ENCODE results near the gene NYAP2. TPM values are rescaled to one million over a fixed set of nuclear protein-coding genes. Genes with fewer than 3 reads are reported as not detected.

Gene NYAP2
- total RNA-seq, 1 experiment from 2014 or later, result not detected

GRCh38 chr2:225438248-225438647 is 38.7 kb downstream of the NYAP2 start:
- Histone ChIP-seq H3K36me3 (ENCODE audit: insufficient read depth, low read length, poor library complexity, severe bottlenecking) (no peaks in the 10 kb centered on the region), H3K27ac (ENCODE audit: low read depth, low read length, poor library complexity, severe bottlenecking) (no peak overlapping the region), H3K27me3 (replicated peaks; ENCODE audit: insufficient read depth, low read depth, low read length, poor library complexity) (no peaks in the 10 kb centered on the region), H3K9me3 (ENCODE audit: low read depth, low read length, poor library complexity, severe bottlenecking) (no peaks in the 10 kb centered on the region), H3K4me3 (ENCODE audit: low read depth, low read length, poor library complexity, severe bottlenecking) (no peak overlapping the region), H3K4me1 (ENCODE audit: insufficient read depth, low read length, poor library complexity, severe bottlenecking) (no peaks in the 10 kb centered on the region)
- TF ChIP-seq EZH2 (IDR thresholded peaks at IDR 0.05; ENCODE audit: borderline replicate concordance, low read depth, low read length, poor library complexity, severe bottlenecking) (no peak), CTCF (conservative IDR thresholded peaks at IDR 0.05; ENCODE audit: low read depth, low read length) (no peak)
- no TSS peak for BruUV-seq (replicated peaks)
- intact Hi-C loops (cut with micrococcal nuclease; ENCODE audit: unreplicated experiment), result no loop called here
- DNase-seq (ENCODE audit: low spot score), result no peak
- POLR2A ChIA-PET (ENCODE audit: low non-redundant PET), result no interaction called here
- CTCF ChIA-PET, result no interaction called here

DNA sequence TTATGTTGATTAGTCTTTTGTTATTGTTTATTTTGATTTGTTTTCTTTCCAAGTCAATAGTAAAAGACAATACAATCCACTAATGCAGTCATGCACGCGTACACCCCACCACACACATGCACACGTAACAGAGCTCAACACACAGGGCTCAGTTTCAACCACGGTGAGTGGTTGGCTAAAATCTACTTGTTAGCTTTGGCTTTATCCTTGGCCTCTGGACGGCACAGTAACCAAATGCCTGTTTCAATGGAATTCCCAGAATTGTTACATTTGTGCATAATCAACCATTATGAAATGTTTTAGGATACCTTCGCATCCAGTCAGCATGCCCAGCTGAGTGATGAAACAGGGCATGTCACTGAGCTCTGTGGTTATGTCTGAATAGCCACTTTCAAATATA is 53.2 kb downstream of the NYAP2 start:
- Histone ChIP-seq H3K4me3 (ENCODE audit: low read depth, low read length, poor library complexity, severe bottlenecking) (no peak overlapping the region), H3K27ac (ENCODE audit: low read depth, low read length, poor library complexity, severe bottlenecking) (no peak overlapping the region), H3K27me3 (replicated peaks; ENCODE audit: insufficient read depth, low read depth, low read length, poor library complexity) (no peaks in the 10 kb centered on the region), H3K9me3 (ENCODE audit: low read depth, low read length, poor library complexity, severe bottlenecking) (no peaks in the 10 kb centered on the region), H3K36me3 (ENCODE audit: insufficient read depth, low read length, poor library complexity, severe bottlenecking) (no peaks in the 10 kb centered on the region), H3K4me1 (ENCODE audit: insufficient read depth, low read length, poor library complexity, severe bottlenecking) (no peaks in the 10 kb centered on the region)
- no peak for DNase-seq (ENCODE audit: low spot score)
- ChIA-PET POLR2A (ENCODE audit: low non-redundant PET) (no interaction called here), CTCF (no interaction called here)
- TF ChIP-seq CTCF (conservative IDR thresholded peaks at IDR 0.05; ENCODE audit: low read depth, low read length) (no peak), EZH2 (IDR thresholded peaks at IDR 0.05; ENCODE audit: borderline replicate concordance, low read depth, low read length, poor library complexity, severe bottlenecking) (no peak)
- intact Hi-C loops (cut with micrococcal nuclease; ENCODE audit: unreplicated experiment), result no loop called here
- no TSS peak for BruUV-seq (replicated peaks)

GRCh38 chr2:225454412-225454811 is 54.9 kb downstream of the NYAP2 start:
- intact Hi-C loops (cut with micrococcal nuclease; ENCODE audit: unreplicated experiment), result no loop called here

More at GRCh38 chr2:225454412-225454811, 54.9 kb downstream of the NYAP2 start:
- Histone ChIP-seq H3K4me1 (ENCODE audit: insufficient read depth, low read length, poor library complexity, severe bottlenecking) (no peaks in the 10 kb centered on the region), H3K36me3 (ENCODE audit: insufficient read depth, low read length, poor library complexity, severe bottlenecking) (no peaks in the 10 kb centered on the region), H3K4me3 (ENCODE audit: low read depth, low read length, poor library complexity, severe bottlenecking) (no peak overlapping the region), H3K9me3 (ENCODE audit: low read depth, low read length, poor library complexity, severe bottlenecking) (no peaks in the 10 kb centered on the region), H3K27ac (ENCODE audit: low read depth, low read length, poor library complexity, severe bottlenecking) (no peak overlapping the region), H3K27me3 (replicated peaks; ENCODE audit: insufficient read depth, low read depth, low read length, poor library complexity) (no peaks in the 10 kb centered on the region)
- CTCF ChIA-PET, result no interaction called here
- TF ChIP-seq CTCF (conservative IDR thresholded peaks at IDR 0.05; ENCODE audit: low read depth, low read length), result no peak
- no peak for TF ChIP-seq EZH2 (IDR thresholded peaks at IDR 0.05; ENCODE audit: borderline replicate concordance, low read depth, low read length, poor library complexity, severe bottlenecking)
- no TSS peak for BruUV-seq (replicated peaks)
- POLR2A ChIA-PET (ENCODE audit: low non-redundant PET), result no interaction called here
- DNase-seq (ENCODE audit: low spot score), result peak; percentile 9

All from A673 (cell line).